ENCODE measurements around the gene EVI5L.

The EVI5L gene

GRCh38 chr19:7902796-7903243, 72.8 kb downstream of the EVI5L start:
- DNase-seq, result no peak

GRCh38 chr19:7903244-7904073, 73.4 kb downstream of the EVI5L start, which contains the start of gene MAP2K7:
Gene MAP2K7 (plus strand): TSS chr19:7903877. CDS start chr19:7903945, 68 bp downstream.
- DNase-seq, result peak; percentile 100

GRCh38 chr19:7904074-7905020, 74.3 kb downstream of the EVI5L start:
- DNase-seq, result peak; percentile 72

GRCh38 chr19:7905268-7905667, 75.2 kb downstream of the EVI5L start:
- DNase-seq, result peak; percentile 36

- no peak for DNase-seq
Measured at GRCh38 chr19:7905859-7906258, 75.8 kb downstream of the EVI5L start.

- DNase-seq, result peak; percentile 13
Measured at GRCh38 chr19:7907122-7907521, 77.1 kb downstream of the EVI5L start.

- DNase-seq, result peak; percentile 14
Measured at GRCh38 chr19:7907544-7907943, 77.5 kb downstream of the EVI5L start.

- no peak for DNase-seq
Measured at GRCh38 chr19:7908078-7908699, 78.2 kb downstream of the EVI5L start.

GRCh38 chr19:7908742-7909461, 78.9 kb downstream of the EVI5L start:
- no peak for DNase-seq

- no peak for DNase-seq
Measured at GRCh38 chr19:7909471-7910067, 79.6 kb downstream of the EVI5L start.

- no peak for DNase-seq
Measured at GRCh38 chr19:7910321-7911161, 80.5 kb downstream of the EVI5L start.

GRCh38 chr19:7911508-7912143, 81.6 kb downstream of the EVI5L start:
- no peak for DNase-seq

GRCh38 chr19:7912144-7912696, 82.2 kb downstream of the EVI5L start:
- no peak for DNase-seq

GRCh38 chr19:7912697-7913564, 82.9 kb downstream of the EVI5L start:
- DNase-seq, result no peak

- DNase-seq, result no peak
Measured at GRCh38 chr19:7913652-7914051, 83.6 kb downstream of the EVI5L start.

- no peak for DNase-seq
Measured at GRCh38 chr19:7914099-7914498, 84.1 kb downstream of the EVI5L start.

All from femur (tissue), 1 donor.